ENCODE measurements around the gene ZEB2. TPM values are rescaled to one million over a fixed set of nuclear protein-coding genes. Genes with fewer than 3 reads are reported as not detected.

Gene ZEB2
- total and polyA plus RNA-seq, 2 donors (not counting 3 experiments of a cell fraction or from before 2014, with no cell fraction given), result 17.9 to 49.6 TPM

GRCh38 chr2:144354953-144355352, 165.0 kb downstream of the ZEB2 start:
- FAIRE-seq (no peak), DNase-seq (ENCODE audit: low read depth, low spot score) (no peak)
- Histone ChIP-seq H4K20me1 (replicated peaks; ENCODE audit: control insufficient read depth, extremely low read depth, insufficient read depth, low read length) (no peaks in the 10 kb centered on the region), H3K9me3 (replicated peaks; ENCODE audit: control insufficient read depth, insufficient read depth, low read length) (no peaks in the 10 kb centered on the region), H3K79me2 (ENCODE audit: control insufficient read depth, insufficient read depth, low read length) (no peaks in the 10 kb centered on the region), H3K4me1 (ENCODE audit: control insufficient read depth, extremely low read depth, insufficient read depth, low read length) (peaks cover 37% of the 10 kb centered on the region), H3K9me1 (replicated peaks; ENCODE audit: control insufficient read depth, extremely low read depth, insufficient read depth, low read length) (no peaks in the 10 kb centered on the region), H3K4me3 (replicated peaks in 1 of 3; ENCODE audit: insufficient read depth in 1 of 3, low read depth in 1 of 3, low read length in 3 of 3) (no peak overlapping the region), H3K36me3 (ENCODE audit: control insufficient read depth in 2 of 2, extremely low read depth in 1 of 2, insufficient read depth in 2 of 2, low read length in 2 of 2) (no peaks in the 10 kb centered on the region), H2AFZ (ENCODE audit: low read depth, low read length) (peak overlapping the region; percentile 21), H3K27me3 (ENCODE audit: control insufficient read depth in 2 of 2, insufficient read depth in 2 of 2, low read length in 2 of 2) (no peaks in the 10 kb centered on the region), H3K9ac (replicated peaks; ENCODE audit: extremely low read depth, insufficient read depth, low read length) (no peak overlapping the region), H3K27ac (ENCODE audit: insufficient read depth, low read depth, low read length) (no peak overlapping the region), H3K4me2 (ENCODE audit: insufficient read depth, low read length) (no peak overlapping the region)
- POLR2A ChIA-PET, result no interaction called here
- no TSS peak for BruUV-seq (replicated peaks)
- CTCF ChIA-PET, result interaction anchor here (1.0 kb wide), 1 partner anchor 10 kb away, joined by 3 read pairs; no protein-coding TSS in a partner anchor
- dilution Hi-C loops (cut with MboI; ENCODE audit: extremely low pct_ligation_motif_present, low sequenced_read_pairs) (loop anchor here (25.0 kb wide), 1 partner anchor 157 kb away; the partner anchor contains the start of gene ZEB2), intact Hi-C loops (cut with micrococcal nuclease) (loop anchor here (5.0 to 10.0 kb wide), 2 partner anchors 587 to 1240 kb away; no protein-coding TSS in a partner anchor)
- no peak for TF ChIP-seq GATA2 (IDR thresholded peaks at IDR 0.05; ENCODE audit: insufficient read depth, insufficient read length, low read depth, low read length)

- H3K9ac ChIP-seq (replicated peaks; ENCODE audit: extremely low read depth, insufficient read depth, low read length), result no peak overlapping the region
- DNase-seq (ENCODE audit: low read depth, low spot score) (peak; percentile 43), FAIRE-seq (no peak)
- TF ChIP-seq MYC (IDR thresholded peaks at IDR 0.05; ENCODE audit: low read depth, low read length) (no peak), POLR2A (IDR thresholded peaks at IDR 0.05; ENCODE audit: low read depth, low read length) (no peak), EZH2 (IDR thresholded peaks at IDR 0.05; ENCODE audit: borderline replicate concordance, low read depth, low read length, severe bottlenecking) (no peak), JUN (IDR thresholded peaks at IDR 0.05; ENCODE audit: borderline replicate concordance, insufficient read depth, insufficient read length, low read depth) (no peak), GATA2 (IDR thresholded peaks at IDR 0.05; ENCODE audit: insufficient read depth, insufficient read length, low read depth, low read length) (no peak)
- TF ChIP-seq, protein P1, sequence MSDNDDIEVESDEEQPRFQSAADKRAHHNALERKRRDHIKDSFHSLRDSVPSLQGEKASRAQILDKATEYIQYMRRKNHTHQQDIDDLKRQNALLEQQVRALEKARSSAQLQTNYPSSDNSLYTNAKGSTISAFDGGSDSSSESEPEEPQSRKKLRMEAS (IDR thresholded peaks at IDR 0.05; ENCODE audit: insufficient read depth, insufficient read length), result no peak
- TF ChIP-seq, protein P2, sequence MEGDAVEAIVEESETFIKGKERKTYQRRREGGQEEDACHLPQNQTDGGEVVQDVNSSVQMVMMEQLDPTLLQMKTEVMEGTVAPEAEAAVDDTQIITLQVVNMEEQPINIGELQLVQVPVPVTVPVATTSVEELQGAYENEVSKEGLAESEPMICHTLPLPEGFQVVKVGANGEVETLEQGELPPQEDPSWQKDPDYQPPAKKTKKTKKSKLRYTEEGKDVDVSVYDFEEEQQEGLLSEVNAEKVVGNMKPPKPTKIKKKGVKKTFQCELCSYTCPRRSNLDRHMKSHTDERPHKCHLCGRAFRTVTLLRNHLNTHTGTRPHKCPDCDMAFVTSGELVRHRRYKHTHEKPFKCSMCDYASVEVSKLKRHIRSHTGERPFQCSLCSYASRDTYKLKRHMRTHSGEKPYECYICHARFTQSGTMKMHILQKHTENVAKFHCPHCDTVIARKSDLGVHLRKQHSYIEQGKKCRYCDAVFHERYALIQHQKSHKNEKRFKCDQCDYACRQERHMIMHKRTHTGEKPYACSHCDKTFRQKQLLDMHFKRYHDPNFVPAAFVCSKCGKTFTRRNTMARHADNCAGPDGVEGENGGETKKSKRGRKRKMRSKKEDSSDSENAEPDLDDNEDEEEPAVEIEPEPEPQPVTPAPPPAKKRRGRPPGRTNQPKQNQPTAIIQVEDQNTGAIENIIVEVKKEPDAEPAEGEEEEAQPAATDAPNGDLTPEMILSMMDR (IDR thresholded peaks at IDR 0.05; ENCODE audit: extremely low read depth in 1 of 2, insufficient read depth in 1 of 2, low read depth in 1 of 2, low read length in 2 of 2), result no peak
- ChIA-PET CTCF (no interaction called here), POLR2A (no interaction called here)
- intact Hi-C loops (cut with micrococcal nuclease), result loop anchor here (2.0 to 10.0 kb wide), 3 partner anchors 109 to 1243 kb away; no protein-coding TSS in a partner anchor
- peaks cover 32% of the 10 kb centered on the region for H3K4me1 ChIP-seq (ENCODE audit: control insufficient read depth, extremely low read depth, insufficient read depth, low read length)
- H3K79me2 ChIP-seq (ENCODE audit: control insufficient read depth, insufficient read depth, low read length), result no peaks in the 10 kb centered on the region
- H3K4me3 ChIP-seq (replicated peaks in 1 of 3; ENCODE audit: insufficient read depth in 1 of 3, low read depth in 1 of 3, low read length in 3 of 3), result no peak overlapping the region
- H3K27me3 ChIP-seq (ENCODE audit: control insufficient read depth in 2 of 2, insufficient read depth in 2 of 2, low read length in 2 of 2), result no peaks in the 10 kb centered on the region
- no peaks in the 10 kb centered on the region for H3K9me3 ChIP-seq (replicated peaks; ENCODE audit: control insufficient read depth, insufficient read depth, low read length)
- dilution Hi-C loops (cut with MboI; ENCODE audit: extremely low pct_ligation_motif_present, low sequenced_read_pairs), result loop anchor here (25.0 kb wide), 1 partner anchor 161 kb away; the partner anchor contains the start of gene ZEB2
- H4K20me1 ChIP-seq (replicated peaks; ENCODE audit: control insufficient read depth, extremely low read depth, insufficient read depth, low read length), result no peaks in the 10 kb centered on the region
- H3K36me3 ChIP-seq (ENCODE audit: control insufficient read depth in 2 of 2, extremely low read depth in 1 of 2, insufficient read depth in 2 of 2, low read length in 2 of 2), result no peaks in the 10 kb centered on the region
- peak overlapping the region; percentile 79 for H3K27ac ChIP-seq (ENCODE audit: insufficient read depth, low read depth, low read length)
- no peak overlapping the region for H3K4me2 ChIP-seq (ENCODE audit: insufficient read depth, low read length)
- no peaks in the 10 kb centered on the region for H3K9me1 ChIP-seq (replicated peaks; ENCODE audit: control insufficient read depth, extremely low read depth, insufficient read depth, low read length)
- no peak overlapping the region for H2AFZ ChIP-seq (ENCODE audit: low read depth, low read length)
- BruUV-seq (replicated peaks), result no TSS peak
Measured at GRCh38 chr2:144351687-144352086, 168.2 kb downstream of the ZEB2 start.

Data from endothelial cell of umbilical vein (primary cell).